Thyroid gland (tissue), 4 donors: ENCODE measurements around the gene CARNS1.

Source experiments
- POLR2A ChIP-seq, 2 donors: fragments of 450-650 bp; IDR thresholded peaks; one replicate each; pipeline ENCODE4 v1.6.1; 2017; ENCODE audit warnings: antibody characterized with exemption in 2 of 2, mild to moderate bottlenecking in 2 of 2, moderate library complexity in 1 of 2
- TF ChIP-seq, protein P1 (sequence below), 6 experiments: fragments of 200-600 bp in 3 of 6; fragments of 450-650 bp in 3 of 6; sonication (generic) in 3 of 6; IDR thresholded peaks; one replicate each; pipeline ENCODE4 v1.5.1; 2016 to 2019; ENCODE audit warnings: antibody characterized with exemption in 6 of 6, mild to moderate bottlenecking in 2 of 6, inconsistent platforms in 1 of 6, moderate library complexity in 1 of 6

DNA sequence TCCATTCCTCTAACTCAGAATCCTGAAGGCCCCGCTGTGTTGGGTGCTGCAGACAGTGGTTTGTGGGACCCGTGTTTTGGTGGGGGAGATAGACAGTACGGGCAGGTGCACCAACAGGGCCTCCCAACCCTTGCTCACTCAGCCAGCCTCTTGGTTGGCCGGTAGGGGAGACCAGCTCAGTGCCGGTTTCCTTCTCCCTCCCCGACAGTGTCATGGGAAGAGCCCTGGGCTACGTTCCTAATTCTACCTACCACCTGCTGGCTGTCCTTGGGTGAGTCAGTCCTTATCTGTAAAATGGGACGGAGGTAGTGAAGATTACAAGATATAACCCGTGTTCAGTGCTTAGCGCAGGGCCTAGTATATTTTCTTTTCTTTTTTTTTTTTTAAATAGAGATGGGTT lies 47.7 kb downstream of the CARNS1 start:
- TF ChIP-seq POLR2A (IDR thresholded peaks at IDR 0.05) = no peak
- TF ChIP-seq, protein P1, sequence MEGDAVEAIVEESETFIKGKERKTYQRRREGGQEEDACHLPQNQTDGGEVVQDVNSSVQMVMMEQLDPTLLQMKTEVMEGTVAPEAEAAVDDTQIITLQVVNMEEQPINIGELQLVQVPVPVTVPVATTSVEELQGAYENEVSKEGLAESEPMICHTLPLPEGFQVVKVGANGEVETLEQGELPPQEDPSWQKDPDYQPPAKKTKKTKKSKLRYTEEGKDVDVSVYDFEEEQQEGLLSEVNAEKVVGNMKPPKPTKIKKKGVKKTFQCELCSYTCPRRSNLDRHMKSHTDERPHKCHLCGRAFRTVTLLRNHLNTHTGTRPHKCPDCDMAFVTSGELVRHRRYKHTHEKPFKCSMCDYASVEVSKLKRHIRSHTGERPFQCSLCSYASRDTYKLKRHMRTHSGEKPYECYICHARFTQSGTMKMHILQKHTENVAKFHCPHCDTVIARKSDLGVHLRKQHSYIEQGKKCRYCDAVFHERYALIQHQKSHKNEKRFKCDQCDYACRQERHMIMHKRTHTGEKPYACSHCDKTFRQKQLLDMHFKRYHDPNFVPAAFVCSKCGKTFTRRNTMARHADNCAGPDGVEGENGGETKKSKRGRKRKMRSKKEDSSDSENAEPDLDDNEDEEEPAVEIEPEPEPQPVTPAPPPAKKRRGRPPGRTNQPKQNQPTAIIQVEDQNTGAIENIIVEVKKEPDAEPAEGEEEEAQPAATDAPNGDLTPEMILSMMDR (IDR thresholded peaks at IDR 0.05) = no peak
